ENCODE results near the gene REV3L.

DNA sequence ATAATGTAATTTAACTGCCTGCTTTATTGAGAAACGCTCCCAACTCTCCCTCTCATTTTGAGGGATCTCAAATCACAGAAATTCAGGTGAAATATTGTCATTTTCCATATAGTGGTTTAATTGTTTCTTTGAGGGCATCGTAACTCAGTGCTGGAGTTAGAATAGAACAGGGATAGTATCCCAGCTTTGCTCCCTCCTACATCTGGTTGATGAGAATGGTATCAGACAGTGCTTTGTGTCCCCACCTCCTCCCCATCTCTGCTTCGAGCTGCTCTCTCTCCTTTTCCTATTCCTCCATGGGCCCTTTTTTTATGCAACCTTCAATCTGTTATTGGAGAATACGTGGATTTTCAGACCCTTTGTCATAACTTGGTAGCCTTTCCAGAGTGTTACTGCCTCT, 41.2 kb upstream of the REV3L start:
- TF ChIP-seq, protein P1, sequence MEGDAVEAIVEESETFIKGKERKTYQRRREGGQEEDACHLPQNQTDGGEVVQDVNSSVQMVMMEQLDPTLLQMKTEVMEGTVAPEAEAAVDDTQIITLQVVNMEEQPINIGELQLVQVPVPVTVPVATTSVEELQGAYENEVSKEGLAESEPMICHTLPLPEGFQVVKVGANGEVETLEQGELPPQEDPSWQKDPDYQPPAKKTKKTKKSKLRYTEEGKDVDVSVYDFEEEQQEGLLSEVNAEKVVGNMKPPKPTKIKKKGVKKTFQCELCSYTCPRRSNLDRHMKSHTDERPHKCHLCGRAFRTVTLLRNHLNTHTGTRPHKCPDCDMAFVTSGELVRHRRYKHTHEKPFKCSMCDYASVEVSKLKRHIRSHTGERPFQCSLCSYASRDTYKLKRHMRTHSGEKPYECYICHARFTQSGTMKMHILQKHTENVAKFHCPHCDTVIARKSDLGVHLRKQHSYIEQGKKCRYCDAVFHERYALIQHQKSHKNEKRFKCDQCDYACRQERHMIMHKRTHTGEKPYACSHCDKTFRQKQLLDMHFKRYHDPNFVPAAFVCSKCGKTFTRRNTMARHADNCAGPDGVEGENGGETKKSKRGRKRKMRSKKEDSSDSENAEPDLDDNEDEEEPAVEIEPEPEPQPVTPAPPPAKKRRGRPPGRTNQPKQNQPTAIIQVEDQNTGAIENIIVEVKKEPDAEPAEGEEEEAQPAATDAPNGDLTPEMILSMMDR (conservative IDR thresholded peaks at IDR 0.05 in 1 of 2, IDR thresholded peaks at IDR 0.05 in 1 of 2; ENCODE audit: extremely low read depth in 1 of 2, insufficient read depth in 1 of 2, low read depth in 1 of 2, low read length in 2 of 2), result no peak
- no peak for TF ChIP-seq EZH2 (IDR thresholded peaks at IDR 0.05; ENCODE audit: borderline replicate concordance, low read length)

Measured in mammary epithelial cell (primary cell).